Right atrium auricular region (tissue), 2 donors: ENCODE data around the gene TARDBP. TPM values are rescaled to one million over a fixed set of nuclear protein-coding genes. Genes with fewer than 3 reads are reported as not detected.

Experiments used
- DNase-seq: peaks from one replicate; pipeline ENCODE4 v3.0.0-alpha.2; 2019; ENCODE audit warnings: low spot score
- H3K27ac ChIP-seq, 2 donors: fragments of 200-600 bp; sonication (generic); 1 replicate in 1 of 2; 2 replicates in 1 of 2; pipeline ENCODE4 v1.5.1; 2016 to 2019
- H3K27me3 ChIP-seq, 2 donors: fragments of 200-600 bp; sonication (generic); one replicate each; pipeline versions ENCODE4 v1.5.1 to v1.6.0; 2017 to 2019
- H3K36me3 ChIP-seq: fragments of 200-600 bp; sonication (generic); one replicate; pipeline ENCODE4 v1.5.1; 2016
- H3K4me1 ChIP-seq, 2 donors: fragments of 200-600 bp; sonication (generic); one replicate each; pipeline versions ENCODE4 v1.5.1 to v1.6.0; 2017 to 2019
- H3K4me3 ChIP-seq, 2 donors: fragments of 200-600 bp; sonication (generic); 1 replicate in 1 of 2; 2 replicates in 1 of 2; pipeline ENCODE4 v1.5.1; 2017 to 2019; ENCODE audit warnings: mild to moderate bottlenecking in 1 of 2, moderate library complexity in 1 of 2
- H3K9me3 ChIP-seq, 2 donors: fragments of 200-600 bp; sonication (generic); one replicate each; pipeline ENCODE4 v1.5.1; 2019
- total RNA-seq, 2 donors: library from RNA; depleted of rRNA; stranded (reverse); fragments of >200 nt; gene quantifications; one replicate each; pipeline ENCODE4 v1.1.0, GENCODE V29; 2016
- TF ChIP-seq, protein P1 (sequence below), 2 donors: fragments of 200-600 bp; sonication (generic); IDR thresholded peaks; one replicate each; pipeline ENCODE4 v1.5.1; 2019; ENCODE audit warnings: antibody characterized with exemption in 2 of 2

Gene TARDBP
- total RNA-seq, 2 donors from 2014 or later: 60.8 to 64.6 TPM

DNA sequence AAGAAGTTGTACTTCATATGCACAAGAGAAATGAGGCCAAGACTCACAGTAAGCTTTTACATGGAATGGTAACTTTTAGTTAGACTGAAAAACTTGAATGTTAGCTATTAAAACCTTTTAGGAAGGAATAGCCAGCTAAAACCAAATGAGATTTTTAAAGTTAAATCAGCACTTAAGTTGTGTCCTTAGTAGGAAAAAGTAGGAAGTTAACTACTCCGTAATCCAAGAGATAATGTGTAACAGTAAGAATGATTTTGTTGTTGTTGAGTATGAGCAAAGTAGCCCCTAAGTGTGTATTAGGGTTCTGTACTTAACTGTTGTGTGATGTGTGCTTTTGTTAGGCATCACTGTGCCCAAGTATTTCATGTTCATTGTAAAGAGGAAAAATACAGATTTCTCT lies 13.2 kb downstream of the TARDBP start:
- H3K9me3 ChIP-seq: no peaks in the 10 kb centered on the region
- H3K4me1 ChIP-seq: no peaks in the 10 kb centered on the region
- no peak overlapping the region for H3K4me3 ChIP-seq
- DNase-seq: no peak
- H3K27ac ChIP-seq: no peak overlapping the region
- peaks cover 69% of the 10 kb centered on the region for H3K36me3 ChIP-seq
- TF ChIP-seq, protein P1, sequence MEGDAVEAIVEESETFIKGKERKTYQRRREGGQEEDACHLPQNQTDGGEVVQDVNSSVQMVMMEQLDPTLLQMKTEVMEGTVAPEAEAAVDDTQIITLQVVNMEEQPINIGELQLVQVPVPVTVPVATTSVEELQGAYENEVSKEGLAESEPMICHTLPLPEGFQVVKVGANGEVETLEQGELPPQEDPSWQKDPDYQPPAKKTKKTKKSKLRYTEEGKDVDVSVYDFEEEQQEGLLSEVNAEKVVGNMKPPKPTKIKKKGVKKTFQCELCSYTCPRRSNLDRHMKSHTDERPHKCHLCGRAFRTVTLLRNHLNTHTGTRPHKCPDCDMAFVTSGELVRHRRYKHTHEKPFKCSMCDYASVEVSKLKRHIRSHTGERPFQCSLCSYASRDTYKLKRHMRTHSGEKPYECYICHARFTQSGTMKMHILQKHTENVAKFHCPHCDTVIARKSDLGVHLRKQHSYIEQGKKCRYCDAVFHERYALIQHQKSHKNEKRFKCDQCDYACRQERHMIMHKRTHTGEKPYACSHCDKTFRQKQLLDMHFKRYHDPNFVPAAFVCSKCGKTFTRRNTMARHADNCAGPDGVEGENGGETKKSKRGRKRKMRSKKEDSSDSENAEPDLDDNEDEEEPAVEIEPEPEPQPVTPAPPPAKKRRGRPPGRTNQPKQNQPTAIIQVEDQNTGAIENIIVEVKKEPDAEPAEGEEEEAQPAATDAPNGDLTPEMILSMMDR (IDR thresholded peaks at IDR 0.05): no peak
- no peaks in the 10 kb centered on the region for H3K27me3 ChIP-seq

DNA sequence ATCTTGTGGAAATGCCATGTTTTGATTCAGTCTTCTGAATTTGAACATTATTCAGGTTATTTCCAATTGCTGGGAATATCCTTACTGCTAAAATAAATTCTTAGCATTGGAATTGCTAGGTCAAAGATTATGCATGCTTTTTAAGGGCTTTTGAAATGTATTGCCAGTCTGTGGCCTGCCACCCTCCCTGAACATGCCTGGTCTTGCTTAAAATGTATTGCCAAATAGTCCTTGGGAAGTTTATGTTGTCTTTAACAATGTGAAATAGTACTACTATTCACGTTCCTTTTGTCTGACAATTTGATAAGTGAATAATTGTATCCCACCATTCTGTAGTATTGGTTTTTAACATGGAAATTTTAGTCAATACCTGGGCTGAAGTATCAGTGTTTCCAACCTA lies 13.6 kb downstream of the TARDBP start:
- Histone ChIP-seq H3K9me3 (no peaks in the 10 kb centered on the region), H3K4me1 (no peaks in the 10 kb centered on the region), H3K27me3 (no peaks in the 10 kb centered on the region), H3K27ac (no peak overlapping the region), H3K4me3 (no peak overlapping the region), H3K36me3 (peaks cover 68% of the 10 kb centered on the region)
- TF ChIP-seq, protein P1 (IDR thresholded peaks at IDR 0.05): no peak
- DNase-seq: no peak

DNA sequence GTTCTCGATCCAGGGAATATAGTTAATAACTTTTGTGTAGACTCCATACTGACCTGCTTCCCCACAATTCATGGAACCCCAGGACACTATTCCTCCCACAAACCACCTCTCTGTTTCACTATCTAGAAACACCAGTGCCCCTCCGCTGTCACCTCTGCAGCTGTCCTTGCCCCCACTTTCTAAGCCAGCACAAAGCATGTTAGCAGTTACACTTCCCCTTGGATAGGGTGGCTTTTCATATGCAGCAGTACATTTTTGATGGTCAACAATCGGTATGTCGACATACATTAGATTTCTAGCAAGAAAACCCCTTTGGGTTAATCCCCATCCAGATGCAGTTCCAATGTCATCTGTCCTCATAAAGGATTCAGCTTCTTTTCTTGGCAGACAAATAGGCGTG lies 14.4 kb downstream of the TARDBP start:
- Histone ChIP-seq H3K36me3 (peaks cover 59% of the 10 kb centered on the region), H3K27ac (no peak overlapping the region), H3K4me3 (no peak overlapping the region), H3K9me3 (no peaks in the 10 kb centered on the region), H3K4me1 (no peaks in the 10 kb centered on the region), H3K27me3 (no peaks in the 10 kb centered on the region)
- TF ChIP-seq, protein P1 (IDR thresholded peaks at IDR 0.05): no peak
- DNase-seq: no peak

DNA sequence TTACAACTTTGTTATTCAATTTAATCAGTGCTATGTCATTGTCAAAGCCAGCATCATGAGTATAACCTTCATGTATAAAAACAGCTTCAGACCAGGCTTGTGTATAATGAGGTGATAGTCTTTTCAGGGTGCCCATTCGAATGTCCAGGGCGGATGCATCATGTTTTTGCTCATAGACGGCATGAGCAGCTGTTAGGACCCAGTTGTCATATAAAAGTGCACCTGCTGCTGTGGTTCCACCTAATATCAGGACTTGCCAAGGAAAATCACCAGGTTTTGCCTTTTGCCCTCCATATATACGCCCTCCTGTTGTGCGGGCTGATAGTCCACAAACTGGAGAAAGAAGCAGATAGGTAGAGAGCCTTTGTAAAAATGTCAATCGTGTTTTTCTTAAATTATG lies 14.9 kb downstream of the TARDBP start:
- Histone ChIP-seq H3K4me3 (no peak overlapping the region), H3K27me3 (no peaks in the 10 kb centered on the region), H3K27ac (no peak overlapping the region), H3K4me1 (no peaks in the 10 kb centered on the region), H3K9me3 (no peaks in the 10 kb centered on the region), H3K36me3 (peaks cover 55% of the 10 kb centered on the region)
- no peak for DNase-seq
- TF ChIP-seq, protein P1 (IDR thresholded peaks at IDR 0.05): no peak

DNA sequence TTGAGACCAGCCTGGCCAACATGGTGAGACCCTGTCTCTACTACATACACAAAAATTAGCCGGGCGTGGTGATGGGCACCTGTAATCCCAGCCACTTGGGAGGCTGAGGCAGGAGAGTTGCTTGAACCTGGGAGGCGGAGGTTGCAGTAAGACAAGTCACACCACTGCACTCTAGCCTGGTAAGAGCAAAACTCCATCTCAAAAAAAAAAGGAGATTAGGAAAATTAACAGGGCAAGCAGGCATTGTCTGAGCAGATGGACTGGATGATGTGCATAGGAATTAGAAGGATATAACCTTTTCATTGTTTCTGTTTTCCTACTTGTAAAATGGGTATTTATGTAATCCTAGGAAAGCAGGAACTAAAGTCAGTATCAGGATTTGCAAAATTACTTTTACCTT lies 15.6 kb downstream of the TARDBP start:
- DNase-seq: no peak
- Histone ChIP-seq H3K27me3 (no peaks in the 10 kb centered on the region), H3K27ac (no peak overlapping the region), H3K4me3 (no peak overlapping the region), H3K4me1 (no peaks in the 10 kb centered on the region), H3K9me3 (no peaks in the 10 kb centered on the region), H3K36me3 (peaks cover 48% of the 10 kb centered on the region)
- TF ChIP-seq, protein P1 (IDR thresholded peaks at IDR 0.05): no peak

DNA sequence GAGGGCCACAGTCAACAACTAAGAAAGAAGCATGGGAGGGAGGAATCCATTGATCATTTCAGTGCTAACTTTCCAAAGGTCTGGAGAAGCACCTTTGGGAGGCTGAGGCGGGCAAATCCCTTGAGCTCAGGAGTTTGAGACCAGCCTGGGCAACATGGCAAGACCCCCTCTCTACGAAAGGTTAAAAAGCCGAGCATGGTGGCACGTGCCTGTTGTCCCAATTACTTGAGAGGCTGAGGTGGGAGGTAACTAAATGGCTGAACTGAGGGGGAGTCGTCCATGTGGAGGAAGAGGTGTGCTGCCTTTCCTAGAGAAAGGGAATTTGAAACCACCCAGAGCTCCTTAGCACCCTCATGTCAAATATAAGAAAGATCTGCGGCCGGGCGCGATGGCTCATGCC lies 18.4 kb downstream of the TARDBP start:
- no peak for DNase-seq
- H3K9me3 ChIP-seq: no peaks in the 10 kb centered on the region
- H3K4me1 ChIP-seq: no peaks in the 10 kb centered on the region
- no peaks in the 10 kb centered on the region for H3K27me3 ChIP-seq
- TF ChIP-seq, protein P1 (IDR thresholded peaks at IDR 0.05): no peak
- peaks cover 21% of the 10 kb centered on the region for H3K36me3 ChIP-seq
- H3K27ac ChIP-seq: no peak overlapping the region
- H3K4me3 ChIP-seq: no peak overlapping the region
